GM18951 (cell line): ENCODE results near the gene IL15.

ENCODE experiments used
- POLR2A ChIP-seq: IDR thresholded peaks from 4 replicates; pipeline ENCODE4 v1.6.1; 2011; ENCODE audit warnings: mild to moderate bottlenecking; ENCODE audit not compliant: insufficient read length, insufficient read depth; ENCODE audit errors: extremely low read depth
- in situ Hi-C: fragments of 300-500 bp; cut with MboI; formaldehyde crosslinking; loops from one replicate; pipeline ENCODE4 v1.12.0; 2022; ENCODE audit warnings: low sequenced_read_pairs, mixed read lengths, inconsistent platforms; ENCODE audit not compliant: unreplicated experiment

Gene IL15

DNA sequence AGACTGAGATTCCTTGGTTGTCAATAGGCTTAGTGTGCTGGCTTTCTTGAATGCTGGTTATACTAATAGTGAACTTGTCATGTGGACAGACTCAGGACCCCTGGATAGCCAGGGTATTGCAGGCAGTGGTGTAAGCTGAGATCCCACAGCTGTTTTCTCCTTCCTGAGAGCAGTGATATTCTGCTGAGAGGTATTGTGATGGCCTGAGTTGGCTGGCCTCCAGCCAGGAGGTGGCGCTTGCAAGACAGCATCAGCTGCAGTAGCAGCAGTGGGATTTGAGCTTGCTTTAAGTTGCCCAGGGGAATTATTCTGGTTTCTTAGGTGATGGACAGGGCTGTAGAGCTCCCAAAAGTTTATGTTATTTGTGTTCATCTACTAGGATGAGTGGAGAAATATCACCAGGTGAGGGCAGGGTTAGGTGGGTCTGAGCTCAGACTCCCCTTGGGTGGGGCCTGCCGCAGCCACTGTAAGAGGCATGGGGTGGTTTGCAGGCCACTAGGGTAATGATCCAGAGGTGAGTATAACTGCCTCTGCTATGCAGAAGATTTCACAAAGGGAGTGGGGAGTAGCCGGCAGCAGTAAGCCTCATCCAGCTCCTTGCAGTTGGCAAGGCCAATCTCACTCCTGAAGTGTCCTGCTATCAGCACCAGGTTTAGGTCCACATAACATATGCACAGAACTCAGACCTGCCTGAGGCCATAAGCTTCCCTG lies 66.2 kb downstream of the IL15 start:
- in situ Hi-C loops: no loop called here
- TF ChIP-seq POLR2A: no peak

DNA sequence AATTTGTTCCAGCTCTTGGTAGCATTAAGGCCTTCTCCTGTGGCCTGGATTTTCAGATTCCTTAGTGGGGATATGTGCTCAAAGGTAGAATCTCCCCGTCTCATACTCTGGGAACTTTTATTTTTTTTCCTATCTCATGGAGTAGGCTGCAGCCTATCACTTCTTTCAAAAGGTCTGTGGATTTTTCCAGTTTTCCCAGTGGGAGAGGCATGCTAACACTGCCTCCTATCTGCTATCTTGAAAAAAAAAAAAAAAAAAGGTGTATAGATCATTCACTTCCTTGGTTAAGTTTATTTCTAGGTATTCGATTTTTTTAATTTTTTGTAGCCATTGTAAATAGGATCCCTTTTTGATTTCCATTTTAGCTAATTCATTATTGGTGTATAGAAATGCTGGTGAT lies 67.1 kb downstream of the IL15 start:
- in situ Hi-C loops: no loop called here
- TF ChIP-seq POLR2A: no peak

DNA sequence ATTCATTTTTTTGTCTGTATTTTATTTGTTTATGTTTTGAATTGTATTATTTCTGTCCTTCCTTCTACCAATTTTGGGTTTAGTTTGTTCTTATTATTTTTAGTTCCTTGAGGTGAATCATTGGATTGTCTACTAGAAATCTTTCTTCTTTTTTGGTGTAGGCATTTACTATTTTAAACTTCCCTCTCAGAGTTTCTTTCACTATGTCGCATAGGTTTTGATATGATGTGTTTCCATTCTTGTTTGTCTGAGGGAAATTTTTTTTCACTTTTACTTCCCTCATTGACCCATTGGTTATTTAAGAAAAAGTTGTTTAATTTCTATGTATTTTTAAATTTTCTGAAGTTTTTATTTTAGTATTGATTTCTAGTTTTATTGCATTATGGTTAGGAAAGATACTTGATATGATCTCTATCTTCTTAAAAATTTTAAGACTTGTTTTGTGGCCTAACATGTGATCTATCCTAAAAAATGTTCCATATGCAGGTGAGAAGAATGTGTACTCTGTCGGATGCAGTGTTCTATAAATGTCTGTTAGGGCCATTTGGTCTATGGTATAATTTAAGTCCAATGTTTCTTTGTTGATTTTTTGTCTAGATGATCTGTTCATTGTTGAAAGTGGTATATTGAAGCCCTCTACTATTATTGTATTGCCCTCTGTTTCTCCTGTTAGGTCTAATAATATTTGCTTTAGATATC lies 68.8 kb downstream of the IL15 start:
- in situ Hi-C loops: no loop called here

GRCh38 chr4:141705747-141706377 lies 69.5 kb downstream of the IL15 start:
- in situ Hi-C loops: no loop called here
- no peak for TF ChIP-seq POLR2A

More for the DNA sequence above, 68.8 kb downstream of the IL15 start:
- no peak for TF ChIP-seq POLR2A

DNA sequence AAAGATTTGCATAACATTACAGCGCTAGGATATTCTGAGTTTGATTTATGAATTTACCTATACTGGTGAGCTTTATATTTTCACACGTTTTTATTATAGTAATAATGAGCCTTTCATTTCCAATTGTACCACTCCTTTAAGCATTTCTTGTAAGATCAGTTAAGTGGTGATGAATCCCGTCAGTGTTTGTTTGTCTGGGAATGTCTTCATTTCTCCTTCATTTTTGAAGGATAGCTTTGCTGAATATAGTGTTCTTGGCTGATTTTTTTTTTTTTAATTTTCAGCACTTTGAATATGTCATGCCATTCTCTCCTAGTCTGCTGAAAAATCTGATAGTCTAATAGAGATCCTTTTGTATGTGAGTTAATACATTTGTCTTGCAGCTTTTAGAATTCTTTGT lies 70.1 kb downstream of the IL15 start:
- no peak for TF ChIP-seq POLR2A
- in situ Hi-C loops: no loop called here

GRCh38 chr4:141711211-141711610 lies 74.8 kb downstream of the IL15 start:
- in situ Hi-C loops: no loop called here
- TF ChIP-seq POLR2A: no peak

DNA sequence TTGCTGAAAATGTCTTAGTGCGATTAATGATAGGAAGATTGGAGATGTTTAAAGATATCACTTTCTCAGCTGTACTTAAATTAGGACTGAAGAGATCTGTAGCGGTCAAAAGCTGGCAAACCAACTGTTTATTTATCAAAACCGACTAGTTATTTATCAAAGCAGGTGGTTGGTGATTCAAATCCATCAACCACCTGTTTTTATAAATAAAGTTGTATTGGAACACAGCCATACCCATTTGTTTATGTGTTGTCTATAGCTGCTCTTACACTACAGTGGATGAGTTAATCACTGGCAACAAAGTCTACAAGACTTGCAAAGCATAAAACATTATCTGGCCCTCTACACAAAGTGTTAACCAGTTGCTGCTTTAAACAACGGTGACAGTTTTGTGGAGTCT lies 76.8 kb downstream of the IL15 start:
- in situ Hi-C loops: no loop called here
- no peak for TF ChIP-seq POLR2A

GRCh38 chr4:141713771-141714445 lies 77.5 kb downstream of the IL15 start:
- no peak for TF ChIP-seq POLR2A
- in situ Hi-C loops: no loop called here

DNA sequence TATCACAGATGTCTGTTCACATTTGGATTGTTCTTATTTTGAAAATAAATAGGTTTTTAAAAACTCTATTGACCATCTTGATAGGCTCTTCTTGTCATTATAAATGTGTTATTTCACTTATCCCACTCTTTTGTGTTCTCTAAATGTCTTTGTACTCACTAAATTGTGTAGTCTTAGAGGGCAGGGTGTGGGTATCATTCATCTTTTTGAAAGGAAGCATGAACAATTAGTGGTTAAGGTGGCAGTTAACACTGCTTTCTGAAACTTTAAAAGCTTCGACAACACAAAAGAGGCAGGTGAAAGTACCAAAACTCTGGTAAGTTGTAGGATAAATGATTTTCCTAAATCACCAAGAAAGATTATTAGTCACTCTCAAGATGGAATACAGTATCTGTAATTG lies 83.2 kb downstream of the IL15 start:
- in situ Hi-C loops: no loop called here
- no peak for TF ChIP-seq POLR2A

DNA sequence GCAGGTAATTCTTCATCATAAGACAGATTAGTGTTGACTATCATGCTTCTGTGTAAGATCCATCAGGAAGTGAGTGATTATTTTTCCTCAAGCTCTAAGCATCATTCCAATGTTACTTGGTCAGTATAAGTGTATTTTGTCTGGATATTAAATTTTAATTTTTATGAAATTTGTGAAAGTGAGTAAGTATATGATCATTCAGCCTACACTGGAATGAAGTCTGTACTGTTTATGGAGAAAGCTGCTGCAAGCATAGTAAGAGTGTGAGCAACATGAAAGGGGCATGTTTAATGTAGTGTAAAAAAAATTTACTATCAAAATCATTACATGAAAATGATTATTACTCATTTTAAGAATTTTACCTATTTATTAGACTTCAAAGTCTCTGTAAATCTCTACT lies 84.8 kb downstream of the IL15 start:
- in situ Hi-C loops: no loop called here

DNA sequence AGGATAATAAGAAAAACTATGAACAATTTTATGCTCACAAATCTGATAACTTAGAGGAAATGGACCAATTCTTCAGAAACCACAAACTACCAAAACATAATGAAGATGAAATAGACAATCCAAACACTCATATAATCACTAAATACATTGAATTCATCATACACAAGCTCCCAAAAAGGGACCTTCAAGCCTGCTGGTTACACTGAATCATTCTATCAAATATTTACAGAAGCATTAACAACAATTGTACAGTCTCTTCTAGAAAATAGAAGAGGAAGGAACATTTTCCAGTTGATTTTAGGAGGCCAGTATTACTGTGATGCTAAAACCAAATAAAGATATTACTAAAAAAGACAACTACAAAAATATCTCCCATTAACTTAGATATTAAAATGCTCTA lies 88.3 kb downstream of the IL15 start:
- no peak for TF ChIP-seq POLR2A
- in situ Hi-C loops: no loop called here

More for the DNA sequence above, 84.8 kb downstream of the IL15 start:
- TF ChIP-seq POLR2A: no peak

DNA sequence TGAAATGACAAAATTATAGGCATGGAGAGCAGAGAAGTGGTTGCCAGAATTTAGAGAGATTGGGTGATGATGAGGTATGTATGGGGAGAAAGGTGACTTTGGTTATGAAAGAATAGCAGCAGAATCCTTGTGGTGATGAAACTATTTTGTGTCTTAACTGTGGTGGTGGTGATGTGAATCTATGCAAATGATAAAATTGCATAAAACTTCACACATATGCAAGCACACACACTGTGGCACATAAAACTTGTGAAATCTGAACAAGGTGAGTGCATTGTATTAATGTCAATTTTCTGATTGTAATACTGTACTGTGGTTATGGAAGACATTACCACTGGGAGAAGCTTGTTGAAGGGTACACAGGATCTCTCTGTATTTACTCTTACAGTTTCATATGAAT lies 91.0 kb downstream of the IL15 start:
- in situ Hi-C loops: no loop called here
- TF ChIP-seq POLR2A: no peak

GRCh38 chr4:141730805-141731204 lies 94.4 kb downstream of the IL15 start:
- no peak for TF ChIP-seq POLR2A
- in situ Hi-C loops: no loop called here
